Loucy (cell line): ENCODE results near the gene KCNIP3.

ENCODE experiments used
- CTCF ChIP-seq: fragments of 200-600 bp; sonication (generic); conservative IDR thresholded peaks from 2 replicates; pipeline ENCODE4 v1.5.1; 2014; ENCODE audit warnings: mild to moderate bottlenecking, antibody characterized with exemption, low read length
- EZH2phosphoT487 ChIP-seq: fragments of 200-600 bp; IDR thresholded peaks from 2 replicates; pipeline ENCODE4 v1.6.1; 2018; ENCODE audit warnings: antibody characterized with exemption, mild to moderate bottlenecking, moderate library complexity, borderline replicate concordance

- TF ChIP-seq CTCF, result 0 out of 2 replicates have a peak, but pooled peaks have one; percentile 13
- no peak for TF ChIP-seq EZH2phosphoT487
Observed at GRCh38 chr2:95289253-95289652, 7.9 kb upstream of the KCNIP3 start.
